Fibroblast of upper back skin (primary cell): ENCODE results near the gene CRYBG2.
A peak's percentile ranks its signal among the peaks of the same experiment; 100 is the strongest.
"Not testable (repeated sequence)": the region's sequence is repeated elsewhere in the genome, so short reads cannot be mapped to it uniquely, and the experiment has no call there.

ENCODE experiments used
- DNase-seq: peaks from one replicate; pipeline ENCODE4 v3.0.0-alpha.2; 2013

The CRYBG2 gene

DNA sequence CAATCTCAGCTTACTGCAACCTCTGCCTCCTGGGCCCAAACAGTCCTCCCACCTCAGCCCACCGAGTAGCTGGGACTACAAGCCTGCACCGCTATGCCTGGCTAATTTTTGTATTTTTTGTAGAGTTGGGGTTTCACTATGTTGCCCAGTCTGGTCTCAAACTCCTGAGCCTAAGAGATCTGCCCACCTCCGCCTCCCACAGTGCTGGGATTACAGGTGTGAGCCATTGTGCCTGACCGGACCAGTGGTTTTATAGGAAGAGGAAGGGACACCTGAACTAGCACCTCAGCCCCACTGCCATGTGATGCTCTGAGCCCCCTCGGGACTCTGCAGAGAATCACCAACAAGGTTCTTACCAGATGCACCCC lies 4.1 kb downstream of the CRYBG2 start:
- no peak for DNase-seq

DNA sequence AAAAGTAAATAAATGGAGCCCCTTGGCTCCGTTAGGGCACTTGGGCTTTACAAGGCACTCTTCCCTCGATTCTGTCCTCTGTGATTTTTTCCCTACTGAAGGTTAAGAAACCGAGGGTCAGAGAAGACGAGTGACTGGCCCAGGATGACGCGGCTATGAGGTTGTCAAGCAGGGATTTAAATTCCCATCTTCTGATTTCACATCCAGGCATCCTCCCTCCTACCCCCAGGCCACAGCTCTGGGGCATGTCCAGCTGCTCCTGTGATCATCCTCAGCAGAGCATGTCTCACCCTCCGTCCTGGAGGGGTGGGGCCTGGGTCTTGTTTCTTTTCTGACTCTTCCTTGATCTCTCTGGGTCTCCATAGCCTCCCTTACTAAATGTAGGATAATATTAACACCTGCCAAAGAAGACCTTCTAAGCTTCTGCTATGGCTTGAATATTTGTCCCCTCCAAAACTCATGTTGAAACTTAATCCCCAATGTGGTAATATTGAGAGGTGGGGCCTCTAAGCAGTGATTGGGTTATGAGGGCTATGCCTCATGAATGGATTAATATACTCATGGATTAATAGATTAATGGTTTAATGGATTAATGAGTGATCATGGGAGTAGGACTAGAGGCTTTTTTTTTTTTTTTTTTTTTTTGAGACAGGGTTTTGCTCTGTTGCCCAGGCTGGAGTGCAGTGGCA lies 4.6 kb downstream of the CRYBG2 start:
- peak; percentile 58 for DNase-seq

DNA sequence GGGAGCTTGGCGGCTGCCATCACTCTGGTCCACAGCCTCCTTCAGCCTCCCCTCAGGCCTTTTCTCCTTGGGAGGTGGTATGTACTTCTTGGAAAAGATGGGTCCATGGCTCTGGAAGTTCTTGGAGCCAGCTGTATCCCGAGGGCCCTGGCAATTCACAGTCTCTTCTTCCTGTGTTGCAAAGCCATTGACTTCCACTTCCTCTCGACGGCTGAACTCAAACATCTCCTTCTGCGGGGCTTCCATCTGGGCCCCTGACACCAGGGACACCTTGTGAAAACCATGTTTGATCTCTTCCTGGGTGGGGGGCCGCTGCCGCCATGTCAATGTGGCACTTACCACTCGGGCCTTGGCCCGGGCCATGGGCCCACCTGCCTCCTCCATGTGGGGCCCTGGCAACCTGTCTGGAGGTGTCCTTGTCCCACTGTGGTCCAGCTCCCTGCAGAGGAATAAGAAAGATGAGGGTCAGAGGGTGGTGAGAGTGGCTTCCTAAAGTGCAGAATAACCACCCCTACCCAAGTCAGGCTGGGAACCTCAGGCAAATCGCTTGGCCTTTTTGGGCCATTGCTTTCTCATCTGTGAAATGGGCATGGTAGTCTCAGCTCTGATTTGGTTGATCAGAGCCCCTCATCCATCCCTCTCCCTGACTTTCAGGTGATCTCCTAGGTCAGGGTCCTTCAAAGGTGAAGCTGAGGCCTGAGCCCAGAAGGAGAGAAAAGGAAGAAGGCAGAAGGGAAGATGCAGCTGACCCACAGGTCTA lies 7.5 kb downstream of the CRYBG2 start:
- DNase-seq = no peak

DNA sequence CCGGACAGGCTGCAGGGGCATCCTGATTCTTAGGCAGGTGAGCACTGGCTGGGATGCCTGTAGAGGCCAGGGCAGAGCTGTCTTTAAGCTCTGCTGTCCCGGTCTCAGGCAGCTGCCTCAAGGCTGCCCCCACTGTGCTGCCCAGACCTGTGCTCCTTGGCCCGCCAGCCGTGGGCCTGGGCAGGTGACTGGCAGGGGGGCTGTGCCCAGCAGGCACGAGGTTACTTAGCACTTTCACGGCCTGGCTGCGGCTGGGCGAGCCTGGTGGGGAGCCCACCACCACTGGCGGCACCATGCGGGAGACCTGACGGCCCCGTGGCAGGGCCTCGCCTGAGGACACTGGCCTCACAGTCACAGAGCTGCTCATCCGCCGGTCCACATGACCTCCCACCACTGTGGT lies 8.2 kb downstream of the CRYBG2 start:
- DNase-seq = no peak

DNA sequence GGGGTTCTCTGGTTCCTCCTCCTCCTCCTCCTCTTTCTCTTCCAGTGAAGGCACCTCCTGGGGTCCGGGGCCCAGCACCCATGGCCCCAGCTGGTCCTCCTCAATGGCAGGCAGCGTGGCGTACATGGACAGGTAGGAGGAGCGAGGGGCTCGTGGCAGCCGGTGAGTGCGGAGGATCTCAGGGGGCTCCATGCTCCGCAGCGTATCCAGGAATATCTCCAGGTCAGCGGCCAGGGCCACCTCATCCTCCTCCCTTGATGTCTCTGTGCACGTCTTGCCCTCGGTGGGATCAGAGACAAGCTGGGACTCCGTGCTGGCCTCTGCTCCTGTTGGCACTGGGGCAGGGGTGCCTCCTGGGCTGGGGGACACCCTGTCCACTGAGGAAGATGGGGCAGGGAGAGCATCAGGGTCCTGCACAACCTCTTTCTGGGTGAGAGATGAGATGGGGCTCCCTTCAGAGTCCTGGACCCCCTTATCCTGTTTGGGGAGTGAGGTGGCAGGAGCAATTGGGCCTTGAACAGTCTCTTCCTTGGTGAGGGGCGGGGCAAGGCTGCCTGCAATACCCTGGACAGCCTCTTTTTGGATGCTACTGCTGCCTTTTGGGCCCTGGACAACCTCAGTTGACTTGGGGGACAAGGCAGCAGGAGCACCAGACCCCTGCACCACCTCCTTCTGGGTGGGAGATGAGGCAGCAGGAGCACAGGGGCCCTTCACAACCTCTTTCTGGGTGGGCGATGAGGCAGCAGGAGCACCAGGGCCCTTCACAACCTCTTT lies 9.6 kb downstream of the CRYBG2 start:
- DNase-seq = no peak

DNA sequence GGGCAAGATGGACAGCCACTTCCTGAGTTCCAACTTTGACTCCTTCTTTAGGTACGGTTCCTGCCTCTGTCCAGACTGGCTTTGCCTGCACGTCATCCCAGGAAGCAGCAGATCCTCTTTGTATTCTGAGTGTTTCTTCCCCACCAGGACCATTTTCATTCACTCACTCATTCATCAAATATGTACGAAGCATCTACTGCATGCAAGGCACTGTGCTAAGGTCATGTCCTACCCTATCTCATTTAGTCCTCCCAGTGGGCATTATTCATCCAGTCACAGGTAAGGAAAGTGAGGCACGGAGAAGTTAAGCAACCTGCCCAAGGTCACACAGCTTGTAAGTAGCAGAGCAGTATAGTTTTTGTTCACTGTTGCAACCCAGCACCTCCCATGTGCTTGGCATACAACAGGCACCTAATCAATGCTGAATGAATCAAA lies 13.9 kb downstream of the CRYBG2 start:
- DNase-seq = no peak

DNA sequence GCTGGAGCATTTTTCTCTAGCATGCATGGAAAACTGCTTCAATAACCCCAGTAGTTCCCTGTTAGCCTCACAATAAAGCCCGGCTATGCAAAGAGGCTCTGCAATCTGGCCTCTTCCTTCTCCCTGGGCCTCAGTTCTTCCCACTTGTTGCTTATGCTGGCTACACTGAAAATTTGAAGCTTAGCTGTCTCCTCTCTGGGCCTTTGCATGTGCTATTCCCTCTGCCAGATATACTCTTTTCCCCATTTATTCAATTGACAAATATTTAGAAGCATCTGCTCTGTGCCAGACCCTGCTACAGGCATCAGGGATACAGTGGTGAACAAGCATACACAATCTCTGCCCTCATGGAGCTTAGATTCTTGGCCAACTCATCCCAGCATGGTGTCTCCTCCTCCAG lies 15.3 kb downstream of the CRYBG2 start:
- DNase-seq = no peak

DNA sequence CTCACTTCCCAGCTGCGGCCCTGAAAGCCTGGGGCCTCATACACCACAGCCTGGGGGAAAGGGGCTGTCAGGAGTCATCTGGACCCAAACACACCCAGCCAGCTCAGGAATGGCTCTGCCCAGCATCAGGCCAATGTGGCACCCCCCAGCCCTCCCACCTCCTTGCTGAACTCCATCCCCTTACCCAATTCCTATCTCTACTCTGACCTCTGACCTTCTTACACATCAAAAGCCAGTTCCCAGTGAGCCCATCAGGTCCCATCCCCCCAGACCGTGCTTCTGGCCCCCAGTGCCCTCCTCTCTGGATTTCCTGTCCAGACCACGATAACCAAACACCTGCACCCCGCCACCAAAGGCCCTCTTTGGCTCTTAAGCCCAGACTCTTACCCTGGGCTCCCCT lies 16.3 kb downstream of the CRYBG2 start:
- no peak for DNase-seq

DNA sequence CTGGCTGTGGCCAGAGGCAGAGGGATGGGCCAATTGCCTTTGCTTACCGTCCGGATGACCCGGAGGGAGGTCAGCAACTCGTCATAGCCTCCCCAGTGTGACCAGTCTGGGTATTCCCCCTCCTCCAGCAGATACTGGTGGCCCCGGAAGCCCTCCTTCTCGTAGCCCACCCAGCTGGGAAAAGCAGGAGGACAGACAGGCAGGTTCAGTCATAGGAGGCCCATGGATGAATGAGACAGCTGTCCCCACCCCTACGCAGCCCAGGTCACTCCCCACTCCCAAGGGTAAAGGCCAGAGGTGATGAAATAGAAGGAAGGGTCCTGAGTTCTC lies 16.8 kb downstream of the CRYBG2 start:
- no peak for DNase-seq

DNA sequence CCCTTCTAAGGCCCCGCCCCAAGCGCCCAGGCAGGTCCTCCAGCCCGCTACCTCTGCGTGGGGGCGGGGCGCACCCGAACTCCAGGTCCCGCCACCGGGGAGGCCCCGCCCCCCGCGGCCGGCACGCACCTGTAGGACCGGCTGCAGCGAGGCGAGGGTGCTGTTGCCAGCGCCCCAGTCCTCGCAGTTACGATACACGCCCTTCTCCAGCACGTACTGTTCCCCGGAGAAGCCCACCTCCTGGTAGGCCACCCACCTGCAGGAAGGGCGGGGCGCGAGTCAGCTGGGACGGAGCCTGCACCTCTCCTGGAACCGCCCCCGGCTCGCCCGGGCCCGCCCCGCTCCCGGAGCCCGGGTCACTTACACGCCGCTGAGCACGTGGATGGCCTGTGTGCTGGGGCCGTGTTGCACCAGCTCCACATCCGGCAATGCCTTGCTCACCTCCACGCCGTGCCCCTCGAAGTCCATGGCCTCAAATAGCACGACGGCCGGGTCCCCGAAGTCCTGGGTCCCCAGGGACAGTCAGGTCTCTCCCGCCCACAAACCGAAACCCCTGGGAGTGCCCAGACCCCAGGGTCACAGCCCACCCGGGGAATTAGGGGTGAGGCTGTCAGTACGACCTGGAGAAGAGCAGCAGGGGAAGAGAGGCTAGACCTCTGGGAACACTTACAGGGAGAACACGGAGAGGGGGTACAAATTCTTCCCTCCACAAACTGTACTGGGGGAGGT lies 17.3 kb downstream of the CRYBG2 start:
- peak; percentile 21 for DNase-seq

DNA sequence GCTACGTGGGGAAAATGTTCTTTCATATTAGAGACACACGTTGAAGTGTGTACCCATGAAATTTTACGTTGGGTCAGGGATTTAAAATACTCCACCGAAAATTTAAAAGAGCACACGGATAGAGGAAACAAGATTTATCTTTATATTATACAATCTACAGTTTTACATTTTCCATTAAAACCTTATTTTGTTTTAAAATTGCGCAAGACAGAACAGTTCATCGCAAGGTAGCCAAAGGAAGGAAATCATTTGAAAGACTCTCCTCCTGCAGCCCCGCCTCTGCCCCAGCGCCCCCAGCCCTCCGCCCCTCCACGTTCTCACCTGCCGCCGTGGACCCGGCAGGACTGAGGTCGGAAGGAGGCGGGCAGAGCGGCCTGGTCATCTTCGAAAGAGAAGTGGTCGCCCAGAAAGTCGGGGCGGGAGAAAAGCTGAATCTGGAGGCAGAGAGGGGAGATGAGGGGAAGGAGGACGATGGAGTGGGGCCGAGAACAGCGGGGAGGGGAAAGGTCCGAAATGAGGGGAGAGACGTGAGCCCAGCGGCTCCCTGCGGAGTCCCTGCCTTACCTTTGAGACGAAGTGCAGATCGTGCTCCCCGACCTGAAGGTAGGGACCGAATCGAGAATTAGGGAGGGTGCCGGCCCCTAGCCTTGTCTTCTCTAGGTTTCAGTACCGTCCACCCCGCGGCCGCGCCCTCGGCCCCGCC lies 18.0 kb downstream of the CRYBG2 start:
- no peak for DNase-seq

DNA sequence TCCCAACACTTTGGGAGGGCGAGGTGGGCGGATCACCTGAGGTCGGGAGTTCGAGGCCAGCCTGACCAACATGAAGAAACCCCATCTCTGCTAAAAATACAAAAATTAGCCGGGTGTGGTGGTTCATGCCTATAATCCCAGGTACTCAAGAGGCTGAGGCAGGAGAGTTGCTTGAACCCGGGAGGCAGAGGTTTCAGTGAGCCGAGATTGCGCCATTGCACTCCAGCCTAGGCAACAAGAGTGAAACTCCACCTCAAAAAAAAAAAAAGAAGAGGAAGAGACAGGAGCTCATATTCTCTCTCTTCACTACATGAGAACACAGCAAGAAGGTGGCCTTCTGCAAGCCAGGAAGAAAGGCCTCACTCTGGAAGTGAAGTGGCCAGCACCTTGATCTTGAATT lies 20.6 kb downstream of the CRYBG2 start:
- DNase-seq = not testable (repeated sequence)

DNA sequence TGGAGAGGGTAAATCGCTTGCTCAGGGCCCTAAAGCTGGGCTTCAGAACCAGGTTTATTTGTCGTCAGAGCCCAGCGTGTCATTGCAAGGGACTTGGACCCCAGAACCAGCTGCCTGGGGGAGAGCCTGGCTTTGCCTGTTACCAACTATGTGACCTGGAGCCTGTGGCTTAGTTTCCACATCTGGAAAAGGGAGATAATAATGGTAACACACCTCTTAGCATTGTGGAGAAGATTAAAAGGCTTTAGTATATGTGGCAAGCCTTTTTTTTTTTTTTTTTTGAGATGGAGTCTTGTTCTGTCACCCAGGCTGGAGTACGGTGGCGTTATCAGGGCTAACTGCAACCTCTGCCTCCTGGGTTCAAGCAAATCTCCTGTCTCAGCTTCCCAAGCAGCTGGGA lies 23.7 kb downstream of the CRYBG2 start:
- DNase-seq = no peak

DNA sequence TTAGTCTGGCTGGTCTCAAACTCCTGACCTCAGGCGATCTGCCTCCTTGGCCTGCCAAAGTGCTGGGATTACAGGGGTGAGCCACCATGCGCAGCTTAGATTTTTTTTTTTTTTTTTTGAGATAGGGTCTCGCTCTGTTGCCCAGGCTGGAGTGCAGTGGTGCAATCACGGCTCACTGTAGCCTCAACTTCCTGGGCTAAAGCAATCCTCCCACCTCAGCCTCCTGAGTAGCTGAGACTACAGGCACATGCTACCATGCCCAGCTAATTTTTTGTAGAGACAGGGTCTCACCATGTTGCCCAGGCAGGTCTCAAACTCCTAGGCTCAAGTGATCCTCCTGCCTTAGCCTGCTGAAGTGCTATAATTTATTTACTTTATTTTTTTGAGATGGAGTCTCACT lies 24.6 kb downstream of the CRYBG2 start:
- not testable (repeated sequence) for DNase-seq

DNA sequence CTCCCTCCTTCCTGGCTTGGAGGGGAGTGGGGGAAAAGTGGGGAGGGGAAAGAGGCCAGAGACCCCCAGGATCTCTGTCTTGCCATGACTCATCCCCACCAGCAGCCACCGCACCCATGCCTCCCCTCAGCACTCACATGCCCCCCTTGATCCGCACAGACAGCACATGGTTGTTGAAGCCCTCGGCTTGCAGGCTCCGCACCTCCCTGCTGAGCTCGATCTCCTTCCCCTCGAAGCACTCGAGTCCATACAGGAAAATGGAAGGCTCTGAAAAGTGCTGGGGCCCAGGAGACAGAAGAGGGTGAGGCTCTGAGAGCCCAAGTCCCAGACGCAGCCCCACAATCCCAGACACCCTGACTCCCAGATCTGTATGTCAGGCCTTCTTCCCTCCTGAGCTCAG lies 25.3 kb downstream of the CRYBG2 start:
- no peak for DNase-seq

DNA sequence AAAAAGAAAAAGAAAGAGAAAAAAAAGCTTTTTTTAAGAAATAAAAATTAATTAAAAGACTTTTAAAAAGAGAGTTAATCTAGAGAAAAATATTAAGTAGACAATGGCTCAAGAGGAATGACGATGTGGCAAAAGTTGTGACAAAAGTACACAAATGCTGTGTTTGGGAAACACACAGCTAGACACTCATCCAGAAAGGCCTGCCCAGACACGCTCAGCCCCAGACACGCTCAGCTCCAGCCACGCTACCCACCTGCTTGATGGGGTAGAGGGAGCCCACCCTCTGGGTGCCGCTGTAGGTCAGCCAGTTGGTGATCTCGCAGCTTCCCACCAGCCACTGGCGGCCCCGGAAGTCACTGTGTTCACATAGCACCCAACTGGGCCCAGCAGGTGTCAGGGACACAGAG lies 26.0 kb downstream of the CRYBG2 start:
- DNase-seq = no peak

DNA sequence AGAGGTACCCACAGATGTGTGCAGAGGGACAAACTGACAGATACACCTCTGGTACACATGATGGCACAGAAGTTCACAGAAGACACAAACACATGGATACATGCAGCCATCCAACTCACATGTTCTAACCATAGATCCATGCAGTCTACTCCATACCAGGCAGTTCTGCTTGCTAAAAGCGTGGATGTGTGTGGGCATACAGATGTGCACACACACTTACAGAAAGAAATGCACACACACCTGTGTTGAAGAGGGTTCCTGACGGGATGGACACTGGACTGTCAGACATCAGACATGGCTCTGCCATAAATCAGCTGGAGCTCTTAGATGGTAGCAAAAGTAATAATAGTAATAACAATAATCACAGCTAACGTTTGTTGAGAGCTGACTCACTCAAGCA lies 29.4 kb downstream of the CRYBG2 start:
- DNase-seq = no peak

DNA sequence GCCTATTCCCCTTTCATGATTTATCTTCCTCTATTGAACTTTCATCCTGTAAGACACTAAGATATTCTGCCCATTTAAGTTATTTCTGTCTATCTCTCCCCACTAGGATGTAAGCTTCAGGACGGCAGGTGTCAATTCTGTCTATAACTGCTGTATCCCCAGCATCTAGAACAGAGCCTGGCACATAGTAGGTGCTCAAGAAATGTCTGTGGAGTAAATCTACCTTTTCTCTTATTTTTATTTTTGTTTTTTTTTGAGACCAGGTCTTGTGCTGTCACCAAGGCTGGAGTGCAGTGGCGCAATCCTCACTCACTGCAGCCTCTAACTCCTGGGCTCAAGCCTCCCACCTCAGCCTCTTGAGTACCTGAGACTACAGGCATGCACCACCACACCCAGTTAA lies 30.5 kb downstream of the CRYBG2 start:
- DNase-seq = no peak

DNA sequence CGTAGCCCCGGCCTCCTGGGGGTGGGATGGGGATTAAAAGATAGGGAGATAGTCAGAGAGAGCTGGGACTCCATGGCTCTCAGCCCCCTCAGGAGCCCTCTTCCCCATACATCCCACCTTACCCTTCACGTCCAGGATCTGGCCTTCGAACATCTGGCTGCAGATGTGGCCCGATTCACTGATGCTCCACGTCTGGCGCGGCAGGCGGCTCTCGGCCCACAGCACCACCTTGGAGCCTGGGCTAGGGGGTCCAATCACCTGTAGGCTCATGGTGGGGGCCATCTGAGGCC lies 31.9 kb downstream of the CRYBG2 start:
- DNase-seq = no peak

DNA sequence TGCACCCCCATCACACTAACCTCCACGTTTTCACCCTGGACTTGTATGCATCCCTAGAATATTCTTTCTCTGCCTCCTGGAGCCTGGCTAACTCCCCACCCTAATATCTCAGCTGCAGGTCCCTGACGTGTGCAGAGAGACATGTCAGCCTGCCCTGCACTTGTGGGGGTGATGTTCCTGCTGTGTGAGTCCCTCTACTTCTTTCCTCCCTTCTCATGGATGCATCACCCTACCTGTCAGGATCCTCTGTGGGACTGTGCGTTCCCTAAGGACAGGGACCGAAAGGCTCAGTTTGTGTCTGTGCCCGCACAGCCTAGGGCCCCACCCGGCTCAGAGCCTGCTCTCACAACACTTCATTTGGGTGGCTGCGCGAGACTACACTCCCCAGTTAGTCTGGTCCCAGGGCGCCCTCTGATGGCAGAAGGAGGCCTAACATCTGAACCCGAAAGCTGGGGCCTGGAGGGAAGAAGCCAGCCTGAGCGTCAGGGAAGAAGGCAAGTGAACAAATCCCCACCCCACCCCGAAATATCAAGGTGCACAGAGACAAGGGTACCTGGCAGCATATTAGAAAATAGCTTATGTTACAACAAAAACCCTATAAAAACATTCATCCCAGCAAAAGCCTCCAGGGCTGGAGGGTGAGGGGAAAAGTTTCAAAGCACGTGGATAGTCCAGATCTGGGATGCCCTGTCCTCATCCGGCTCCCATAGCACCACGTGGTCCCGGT lies 32.5 kb downstream of the CRYBG2 start:
- DNase-seq = peak; percentile 83

DNA sequence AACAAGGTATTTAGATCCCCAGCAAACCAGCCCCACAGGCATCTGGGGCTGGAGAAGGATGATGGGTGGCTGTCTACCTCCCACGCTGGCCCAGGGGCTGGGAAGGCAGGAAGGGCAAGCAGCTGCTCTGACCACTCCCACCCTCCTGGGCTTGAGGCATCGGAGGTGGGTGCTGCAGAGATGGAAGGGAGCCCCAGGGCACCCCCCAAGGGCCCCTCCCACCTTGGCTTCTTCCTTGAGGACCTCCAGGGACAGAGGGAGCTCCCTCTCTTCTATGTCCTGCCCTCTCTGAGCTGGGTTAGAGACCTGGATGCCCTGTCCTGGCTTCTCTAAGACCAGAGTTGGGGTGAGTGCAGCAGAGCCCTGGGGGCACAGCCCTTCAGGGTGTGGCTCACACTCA lies 33.0 kb downstream of the CRYBG2 start:
- DNase-seq = no peak

DNA sequence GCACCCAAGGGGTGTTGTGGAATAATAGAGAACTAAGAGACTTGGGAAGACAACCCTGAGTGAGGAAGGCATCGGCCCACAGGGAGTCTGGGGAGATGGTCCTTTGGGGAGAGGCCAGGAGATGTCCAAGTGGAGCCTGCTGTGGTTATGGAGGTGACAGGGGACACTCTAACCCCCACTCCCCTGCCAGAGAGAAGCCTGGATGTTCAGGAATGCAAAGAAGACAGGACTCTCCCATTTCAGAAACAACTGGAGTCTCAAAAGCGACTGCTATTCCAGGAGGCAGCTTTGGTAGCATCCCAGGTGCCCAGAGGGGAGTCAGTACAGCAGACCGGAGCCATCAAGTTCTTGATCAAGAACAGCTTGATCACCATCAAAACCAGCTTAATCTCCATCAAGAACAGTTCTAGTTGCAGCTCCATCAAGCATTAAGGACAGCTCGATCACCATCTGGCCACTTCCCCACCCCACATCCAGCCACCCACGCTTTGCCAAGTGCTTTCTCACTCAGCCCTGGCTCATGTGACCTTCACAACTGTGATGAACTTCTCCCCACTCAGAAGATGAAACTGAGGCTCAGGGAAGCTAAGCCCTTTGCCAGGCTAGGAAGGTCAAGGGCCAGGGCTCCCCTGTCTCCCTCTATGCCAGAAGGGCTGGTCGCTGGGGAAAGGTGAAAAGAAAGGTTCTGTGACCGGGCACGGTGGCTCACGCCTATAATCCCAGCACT lies 35.4 kb downstream of the CRYBG2 start:
- DNase-seq = no peak
